Stimulated activated CD8-positive, alpha-beta memory T cell treated with anti-CD3 and anti-CD28 coated beads, Interleukin-12 subunit alpha, Interleukin-12 subunit beta, amount 100 ng/mL, for 1 hour (primary cell): ENCODE results near the gene PPP2R2D.
"Not testable (repeated sequence)": the region's sequence is repeated elsewhere in the genome, so short reads cannot be mapped to it uniquely, and the experiment has no call there.

Source experiments
- DNase-seq: peaks from one replicate; pipeline ENCODE4 v3.0.0-alpha.2; 2020; ENCODE audit warnings: low read depth

The PPP2R2D gene

DNA sequence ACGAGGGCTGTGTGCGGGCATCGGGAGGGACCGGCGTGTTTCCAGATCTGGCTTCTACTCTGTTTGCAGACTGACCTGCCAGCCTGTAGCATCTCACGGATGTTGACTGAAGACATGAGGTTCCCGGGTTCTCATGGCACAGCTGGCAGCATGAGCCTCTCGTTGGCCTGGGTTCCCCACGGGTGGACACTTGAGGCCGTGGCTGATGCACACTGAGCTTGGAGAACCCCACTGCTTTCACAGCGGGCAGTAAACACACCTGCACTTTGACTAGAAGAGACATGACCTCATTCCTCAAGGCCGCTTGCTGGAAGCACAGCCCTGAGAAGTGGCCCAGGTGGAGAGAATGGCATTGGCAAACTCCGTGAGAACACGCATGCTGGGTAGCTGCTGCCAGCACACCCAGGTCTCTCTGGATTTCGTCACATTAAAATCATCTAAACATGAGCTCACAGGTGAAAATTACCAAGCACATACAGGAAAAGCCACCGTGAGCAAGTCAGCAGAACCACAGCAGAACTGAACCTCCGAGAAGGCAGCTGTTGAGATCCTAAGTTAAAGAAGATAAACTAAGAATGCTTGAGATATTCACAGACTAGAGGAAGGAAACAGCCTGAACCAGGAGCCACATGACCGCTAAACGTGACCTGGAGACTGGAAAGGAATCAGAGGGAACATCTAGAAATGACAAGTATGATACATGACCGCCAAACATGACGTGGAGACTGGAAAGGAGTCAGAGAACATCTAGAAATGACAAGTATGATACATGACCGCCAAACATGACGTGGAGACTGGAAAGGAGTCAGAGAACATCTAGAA lies 48.4 kb downstream of the PPP2R2D start:
- DNase-seq, result no peak

DNA sequence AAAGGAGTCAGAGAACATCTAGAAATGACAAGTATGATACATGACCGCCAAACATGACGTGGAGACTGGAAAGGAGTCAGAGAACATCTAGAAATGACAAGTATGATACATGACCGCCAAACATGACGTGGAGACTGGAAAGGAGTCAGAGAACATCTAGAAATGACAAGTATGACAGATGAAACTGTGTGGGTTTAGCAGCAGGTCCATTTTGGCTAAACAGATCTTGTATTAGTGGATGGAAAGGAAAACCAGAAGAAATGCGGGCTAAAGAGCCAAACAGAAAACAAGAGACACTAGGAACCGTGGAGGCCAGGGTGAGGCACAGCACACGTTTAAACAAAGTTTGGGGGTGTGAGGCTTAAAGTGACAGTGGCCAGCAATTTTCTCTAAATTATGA lies 49.1 kb downstream of the PPP2R2D start:
- not testable (repeated sequence) for DNase-seq

DNA sequence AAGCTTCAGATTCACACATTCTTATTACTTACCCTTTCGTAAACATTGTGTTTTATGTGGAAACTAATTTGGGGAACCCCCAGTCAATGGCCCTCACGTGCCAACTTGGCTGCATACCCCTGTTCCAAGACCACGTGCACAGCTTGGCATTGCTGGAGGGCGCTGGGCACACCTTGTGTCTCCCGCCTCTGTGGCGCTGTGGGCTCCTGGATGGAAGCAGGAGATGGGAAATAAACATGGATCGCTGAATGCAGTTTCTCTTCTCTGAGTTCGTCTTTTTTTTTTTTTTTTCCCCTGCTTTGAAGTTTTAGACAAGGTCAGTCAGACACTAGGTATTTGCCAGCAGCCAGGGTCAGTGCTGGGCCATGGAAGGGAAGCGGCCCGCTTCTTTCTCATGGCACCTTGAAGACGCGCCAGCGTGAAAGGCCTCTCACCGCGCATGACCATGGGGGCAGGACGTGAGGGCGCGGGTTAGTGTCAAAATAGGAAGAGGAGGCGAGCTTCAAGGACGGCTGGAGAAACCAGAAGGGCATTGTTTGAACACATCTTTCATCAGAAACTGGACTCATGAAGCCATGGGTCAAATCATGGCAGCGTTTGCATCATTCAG lies 53.7 kb downstream of the PPP2R2D start:
- DNase-seq, result no peak

DNA sequence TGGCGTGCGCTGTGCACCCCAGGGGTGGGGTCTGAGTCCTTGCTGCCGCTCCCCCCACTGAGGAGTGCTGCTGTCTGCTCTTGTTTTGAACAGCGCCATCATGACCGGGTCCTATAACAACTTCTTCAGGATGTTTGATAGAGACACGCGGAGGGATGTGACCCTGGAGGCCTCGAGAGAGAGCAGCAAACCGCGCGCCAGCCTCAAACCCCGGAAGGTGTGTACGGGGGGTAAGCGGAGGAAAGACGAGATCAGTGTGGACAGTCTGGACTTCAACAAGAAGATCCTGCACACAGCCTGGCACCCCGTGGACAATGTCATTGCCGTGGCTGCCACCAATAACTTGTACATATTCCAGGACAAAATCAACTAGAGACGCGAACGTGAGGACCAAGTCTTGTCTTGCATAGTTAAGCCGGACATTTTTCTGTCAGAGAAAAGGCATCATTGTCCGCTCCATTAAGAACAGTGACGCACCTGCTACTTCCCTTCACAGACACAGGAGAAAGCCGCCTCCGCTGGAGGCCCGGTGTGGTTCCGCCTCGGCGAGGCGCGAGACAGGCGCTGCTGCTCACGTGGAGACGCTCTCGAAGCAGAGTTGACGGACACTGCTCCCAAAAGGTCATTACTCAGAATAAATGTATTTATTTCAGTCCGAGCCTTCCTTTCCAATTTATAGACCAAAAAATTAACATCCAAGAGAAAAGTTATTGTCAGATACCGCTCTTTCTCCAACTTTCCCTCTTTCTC lies 55.0 kb downstream of the PPP2R2D start:
- no peak for DNase-seq

DNA sequence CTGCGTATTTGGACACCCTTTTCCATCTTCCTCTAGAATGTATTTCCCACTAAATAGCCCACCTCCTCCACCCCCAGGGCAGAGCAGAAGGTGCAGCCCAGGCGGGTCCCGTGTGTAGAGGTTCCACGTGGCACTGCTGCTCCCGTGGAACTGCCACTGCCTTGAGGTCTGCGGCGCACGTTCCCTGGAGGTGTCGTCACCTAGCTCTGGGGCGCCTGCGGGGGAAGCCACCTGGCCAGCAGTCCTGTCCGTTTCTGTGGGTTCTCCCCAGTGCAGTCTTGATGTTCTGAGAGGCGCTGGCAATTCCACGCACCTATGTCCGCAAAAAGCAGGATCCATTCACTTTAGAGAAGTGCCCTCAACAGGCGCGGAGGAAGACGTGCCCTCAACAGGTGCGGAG lies 59.0 kb downstream of the PPP2R2D start:
- DNase-seq, result no peak

DNA sequence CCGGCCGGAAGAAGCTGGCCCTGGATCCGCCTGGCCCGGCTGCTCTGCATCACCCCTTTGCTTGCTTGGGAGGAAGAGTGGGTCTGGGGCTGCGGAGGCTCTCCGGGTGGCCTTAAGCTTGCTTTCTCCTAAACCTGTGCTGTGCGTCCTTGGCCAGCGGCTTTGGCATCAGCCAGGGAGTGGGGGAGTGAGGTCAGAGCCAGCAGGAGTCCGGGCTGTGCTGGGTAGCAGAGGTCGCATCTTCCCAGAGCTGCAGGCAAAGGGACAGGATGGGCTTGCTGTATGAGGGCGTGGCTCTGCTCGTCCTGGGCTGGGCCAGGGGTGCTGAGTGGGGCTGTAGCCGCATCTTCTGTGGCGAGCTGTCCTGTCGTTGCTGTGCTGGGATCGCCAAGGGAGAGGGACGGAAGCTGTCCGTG lies 59.8 kb downstream of the PPP2R2D start:
- no peak for DNase-seq

DNA sequence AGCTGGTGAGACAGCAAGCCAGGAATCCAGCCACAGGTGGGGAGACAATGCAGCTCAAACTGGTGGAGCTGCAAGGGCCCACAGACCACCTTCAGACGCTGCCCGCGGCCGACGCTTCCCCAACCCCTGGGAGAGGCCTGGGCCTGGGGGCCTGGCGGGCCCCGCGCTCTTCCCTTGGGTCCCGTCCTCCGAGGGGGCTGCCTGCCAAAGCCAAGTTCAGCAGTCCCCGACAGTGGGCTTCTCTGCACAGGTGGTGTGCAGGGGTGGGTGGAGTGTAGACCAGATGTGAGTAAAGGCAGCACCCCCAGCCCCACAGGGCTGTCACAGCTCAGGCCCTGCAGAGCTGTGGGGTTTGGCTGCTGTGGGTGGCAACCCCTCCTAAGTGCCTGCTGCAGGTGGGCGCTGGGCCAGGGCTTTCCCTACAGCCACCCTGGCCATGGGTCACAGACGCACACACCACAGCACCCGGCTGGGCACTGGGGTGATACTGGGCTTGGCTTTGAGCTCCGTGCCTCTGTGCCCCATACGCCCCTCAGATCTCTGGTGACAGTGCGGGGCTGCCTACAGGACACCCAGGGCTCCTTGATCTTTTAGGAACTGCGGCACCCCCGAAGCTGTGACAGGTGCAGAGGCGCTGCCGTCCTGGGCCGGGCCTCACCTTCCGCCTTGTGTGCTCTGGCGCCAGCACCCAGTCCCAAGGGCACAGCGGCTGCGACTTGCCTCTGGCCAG lies 60.4 kb downstream of the PPP2R2D start:
- DNase-seq, result no peak

DNA sequence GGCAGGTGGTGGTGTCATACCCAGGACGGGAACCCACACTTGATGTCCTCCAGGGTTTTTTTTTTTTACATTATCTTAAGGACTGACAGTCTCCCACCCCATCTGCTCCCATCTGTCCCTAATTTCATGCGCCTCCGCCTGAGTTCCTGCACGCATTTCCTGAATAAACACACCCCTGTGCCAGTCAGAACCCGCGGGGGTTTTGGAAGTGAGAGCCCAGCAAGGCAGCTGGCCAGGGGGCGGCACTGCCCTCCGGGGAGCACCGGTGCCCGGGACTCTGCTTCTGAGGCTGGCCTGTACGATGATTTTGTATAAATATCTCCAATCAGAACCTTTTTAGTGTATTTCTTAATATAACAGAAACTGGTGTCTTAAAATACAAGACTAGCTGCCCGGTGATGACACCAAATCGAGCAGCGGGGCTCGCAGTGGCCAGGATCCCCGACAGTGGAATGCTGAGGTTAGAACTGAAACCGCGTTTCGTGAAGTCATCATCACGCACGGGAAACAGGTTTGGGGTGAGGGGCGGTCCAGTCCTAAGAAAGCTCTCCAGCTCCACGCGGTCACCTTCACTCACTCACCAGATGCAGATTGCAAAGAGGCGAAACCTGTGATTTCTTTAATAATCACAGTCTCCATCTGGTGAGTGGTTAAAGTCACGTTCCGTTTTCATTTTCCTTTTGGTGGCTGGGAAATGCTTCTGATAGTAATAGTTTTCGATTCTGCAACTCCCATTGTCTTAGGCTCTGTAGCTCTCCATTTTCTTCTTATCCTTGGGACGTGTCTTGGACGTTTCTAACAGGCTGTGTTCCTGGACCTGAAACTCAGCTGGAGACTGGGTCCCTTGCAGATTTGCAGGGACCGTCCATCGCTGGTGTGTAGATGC lies 61.2 kb downstream of the PPP2R2D start:
- DNase-seq, result no peak

DNA sequence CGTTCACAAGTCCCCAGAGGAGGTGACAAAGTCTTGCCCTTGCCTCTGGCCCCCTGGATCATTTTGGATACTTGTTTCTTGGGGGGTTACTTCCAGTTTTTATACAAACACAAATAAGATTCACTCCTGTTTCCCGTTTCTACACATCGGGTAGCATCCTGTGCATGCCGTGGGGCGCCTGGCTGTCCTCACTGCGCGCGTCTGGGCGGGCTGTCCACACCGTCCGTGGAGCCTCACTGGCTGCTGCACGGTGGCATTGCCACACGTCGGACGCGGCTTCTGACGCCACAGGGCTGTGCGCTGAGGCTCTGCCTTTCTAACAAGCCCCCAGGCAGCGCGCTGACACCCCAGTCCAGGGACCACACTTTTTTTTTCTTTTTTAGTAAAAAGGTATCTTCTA lies 62.5 kb downstream of the PPP2R2D start:
- DNase-seq, result no peak

DNA sequence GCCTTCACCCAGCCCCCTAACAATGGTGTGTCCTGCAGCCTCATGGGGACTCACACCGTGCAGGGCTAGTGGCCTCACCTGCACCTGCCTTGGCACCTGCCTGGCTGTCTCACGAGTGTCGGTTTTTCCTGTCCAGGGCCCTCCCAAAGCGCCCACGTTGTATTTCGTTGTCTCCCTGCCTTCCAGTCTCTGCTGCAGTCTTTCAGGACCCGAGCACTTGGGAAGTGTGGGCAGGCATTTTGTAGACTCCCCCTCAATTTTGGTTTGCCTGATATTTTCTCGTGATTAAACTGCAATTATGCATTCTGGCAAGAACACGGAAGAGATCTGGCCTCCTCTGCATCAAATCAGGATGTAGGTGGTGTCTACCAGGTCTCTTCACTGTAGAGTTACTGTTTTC lies 63.0 kb downstream of the PPP2R2D start:
- DNase-seq, result no peak

DNA sequence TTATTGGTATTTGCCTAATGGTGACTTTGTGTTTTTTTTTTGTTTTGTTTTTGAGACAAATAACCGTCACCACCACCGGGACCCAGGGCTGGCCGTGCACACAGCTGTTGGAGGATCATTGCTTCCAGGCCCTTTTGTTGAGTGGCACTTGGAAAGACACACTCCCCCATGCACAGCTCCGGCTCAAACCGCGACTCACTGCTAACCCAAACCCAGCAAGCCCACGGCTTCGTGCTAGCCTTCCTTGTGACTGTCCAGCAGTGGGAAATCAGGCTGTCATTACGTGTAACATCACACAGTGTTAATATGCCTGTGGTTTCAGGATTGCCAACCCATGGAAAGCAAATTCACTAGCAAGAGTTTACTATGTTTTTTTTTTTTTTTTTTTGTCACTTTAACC lies 63.5 kb downstream of the PPP2R2D start:
- DNase-seq, result no peak

DNA sequence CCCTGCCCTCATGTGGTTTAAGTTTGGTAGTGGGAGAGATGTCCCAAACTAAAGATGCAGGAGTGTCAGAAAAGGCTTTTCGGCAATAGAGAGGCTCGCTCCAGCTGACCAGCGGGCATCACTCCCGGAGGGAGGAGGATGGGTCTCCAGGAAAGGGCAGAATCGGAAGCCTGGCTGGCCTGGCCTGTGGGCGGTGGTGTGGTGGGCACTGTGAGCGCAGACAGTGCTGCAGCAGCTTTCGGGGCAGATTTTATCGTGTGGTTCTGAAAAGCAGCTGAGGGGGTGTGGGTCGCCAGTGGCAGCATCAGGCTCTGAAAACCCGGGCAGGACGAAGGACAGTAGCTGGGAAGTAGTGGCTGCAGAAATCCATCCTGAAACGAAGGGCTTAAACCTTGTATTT lies 68.1 kb downstream of the PPP2R2D start:
- DNase-seq, result no peak

DNA sequence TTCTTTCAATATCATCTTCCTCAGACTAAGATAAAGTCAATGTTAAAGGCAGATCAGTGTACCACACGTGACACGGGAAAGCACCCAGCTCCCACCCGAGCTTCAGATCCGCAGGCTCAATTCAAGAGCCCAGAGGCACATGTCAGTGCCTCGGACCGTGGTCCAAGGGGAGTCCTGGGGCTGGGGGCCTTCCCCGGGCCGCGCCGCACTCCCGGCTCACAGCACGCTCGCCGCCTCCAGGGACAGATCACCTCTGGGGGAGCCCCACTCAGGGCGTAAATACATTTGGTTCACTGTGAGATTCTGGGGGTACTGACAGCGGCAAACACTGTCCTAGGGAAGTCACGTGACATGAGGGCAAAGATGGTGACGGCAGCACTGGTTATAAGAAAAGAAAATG lies 70.1 kb downstream of the PPP2R2D start:
- DNase-seq, result no peak

DNA sequence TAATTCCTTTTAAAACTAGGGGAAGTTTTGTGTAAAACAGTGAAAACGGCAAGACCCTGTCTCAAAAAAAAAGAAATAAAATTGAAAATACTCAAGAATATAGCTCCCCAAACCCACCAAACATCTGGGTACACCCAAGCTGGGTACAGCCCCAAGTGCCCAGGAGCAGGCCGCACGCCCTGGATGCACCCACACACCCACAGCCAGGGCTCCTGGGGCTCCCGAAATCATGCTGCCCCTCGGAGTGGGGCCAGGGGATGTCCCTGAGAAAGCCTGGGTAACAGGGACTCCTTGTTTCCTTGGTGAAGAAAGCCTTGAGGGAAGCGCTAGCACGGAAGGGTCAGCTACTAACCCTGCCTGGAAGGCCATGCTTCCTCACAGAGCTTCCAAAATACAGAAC lies 70.8 kb downstream of the PPP2R2D start:
- no peak for DNase-seq

DNA sequence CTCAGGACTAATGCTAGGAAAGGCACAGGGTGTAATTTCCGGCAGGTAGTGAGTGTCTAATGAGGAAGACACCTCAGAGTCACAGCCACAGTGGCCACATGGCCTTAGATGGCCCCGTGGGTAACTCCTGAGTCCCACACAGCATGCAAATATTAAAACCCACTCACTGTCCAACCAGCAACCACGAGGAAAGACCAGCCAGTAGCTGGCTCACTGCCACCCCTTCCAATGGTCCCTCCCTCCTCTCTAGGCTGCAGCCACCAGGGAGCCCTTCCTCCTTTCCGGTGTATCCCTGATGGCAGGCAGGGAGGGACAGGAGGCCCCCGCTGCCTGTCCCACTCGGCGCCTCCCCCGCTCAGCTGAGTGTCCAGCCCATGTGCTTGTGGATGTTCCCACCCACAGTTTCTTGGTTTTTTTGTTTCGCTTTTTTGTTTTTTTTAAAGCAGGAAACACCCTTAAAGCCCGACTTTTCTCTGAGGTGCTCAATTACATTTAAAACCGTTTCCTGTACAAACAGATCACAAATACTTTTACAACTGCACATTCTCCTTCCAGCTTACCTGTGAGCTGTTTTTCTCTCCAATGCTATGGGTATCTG lies 71.8 kb downstream of the PPP2R2D start:
- DNase-seq, result no peak

DNA sequence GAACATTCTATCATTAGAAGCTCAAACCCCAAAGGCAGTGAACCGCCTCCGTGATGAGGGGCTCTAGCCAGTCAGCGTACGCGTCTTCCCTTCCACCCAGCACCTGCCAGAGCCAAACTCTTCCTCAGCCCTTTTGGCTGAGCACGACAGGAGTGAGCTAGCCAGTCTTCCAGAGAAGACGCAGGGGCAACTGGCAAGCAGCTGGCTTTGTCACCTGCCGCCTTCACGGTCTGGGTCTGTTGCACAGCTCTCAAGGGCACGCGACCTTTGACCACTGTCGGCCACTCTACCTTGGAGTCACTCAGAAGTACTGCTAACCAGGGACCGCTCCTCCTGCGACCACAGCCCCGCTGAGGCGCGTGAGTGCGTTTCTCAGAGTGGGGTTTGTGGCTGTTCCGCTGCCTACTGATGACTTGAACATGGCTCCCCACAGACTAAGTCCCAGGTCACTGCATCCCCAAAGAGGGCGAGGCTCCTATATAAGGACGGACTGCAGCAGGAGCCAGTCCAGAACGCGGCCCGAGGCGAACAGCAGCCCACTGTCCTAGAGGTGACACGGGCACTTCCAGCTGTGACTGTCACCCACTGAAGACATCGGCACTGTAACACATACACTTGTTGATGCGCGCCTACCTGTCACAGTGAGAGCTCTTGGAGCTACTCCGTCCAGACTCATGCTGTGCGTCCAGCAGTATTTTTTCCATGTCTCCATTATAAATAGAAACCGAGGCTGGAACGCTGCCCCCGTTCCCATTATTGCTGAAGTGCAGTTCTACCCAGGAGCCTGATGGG lies 72.5 kb downstream of the PPP2R2D start:
- DNase-seq, result no peak

DNA sequence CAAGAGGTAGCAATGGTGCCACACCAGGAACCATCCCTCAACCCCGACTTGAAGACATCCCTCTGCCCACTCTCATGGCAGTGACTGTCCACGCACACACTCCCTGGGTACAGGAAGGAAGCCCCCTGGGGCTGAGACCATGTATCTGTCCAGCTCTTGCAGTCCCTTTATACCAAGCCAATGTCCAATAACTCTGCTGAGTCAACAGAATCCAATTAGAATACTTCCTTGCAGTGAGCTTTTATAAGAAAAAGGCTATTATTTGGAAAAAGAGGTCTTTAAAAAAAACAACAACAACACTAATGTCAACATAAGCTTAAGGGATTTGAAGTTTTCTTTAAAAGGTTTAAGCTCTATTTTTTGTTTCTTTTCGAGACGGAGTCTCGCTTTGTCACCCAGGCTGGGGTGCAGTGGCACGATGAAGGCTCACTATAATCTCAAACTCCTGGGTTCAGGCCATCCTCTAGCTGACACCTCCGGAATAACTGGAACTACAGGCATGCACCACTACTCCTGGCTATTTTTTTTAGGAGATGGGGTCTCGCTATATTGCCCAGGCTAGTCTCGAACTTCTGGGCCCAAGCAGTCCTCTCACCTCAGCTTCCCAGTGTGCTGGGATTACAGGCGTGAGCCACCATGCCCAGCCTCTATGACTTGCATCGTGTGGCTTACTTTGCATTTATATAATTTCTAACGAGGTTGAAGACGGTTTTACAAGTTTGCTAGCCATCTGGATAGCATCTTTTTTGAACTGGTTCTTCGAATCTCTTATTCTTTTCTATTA lies 73.4 kb downstream of the PPP2R2D start:
- no peak for DNase-seq

DNA sequence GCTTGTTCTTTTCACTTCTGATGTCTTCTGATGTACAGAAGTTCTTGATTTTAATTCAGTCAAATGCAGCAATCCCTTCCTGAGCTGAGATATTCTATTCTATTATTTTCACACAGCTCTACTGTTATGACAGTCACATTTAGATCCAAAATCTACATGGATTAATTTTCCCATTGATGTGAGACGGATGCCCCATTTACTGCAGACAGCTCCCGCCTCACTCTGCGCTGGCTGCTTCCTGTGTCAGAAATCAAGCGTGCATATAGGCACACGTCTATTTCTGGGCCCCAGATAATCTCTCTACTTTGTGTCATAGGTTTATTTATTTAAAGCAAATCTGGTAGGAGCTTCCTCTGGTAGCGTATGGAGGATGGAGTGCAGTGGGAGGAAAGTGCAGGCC lies 74.2 kb downstream of the PPP2R2D start:
- no peak for DNase-seq

DNA sequence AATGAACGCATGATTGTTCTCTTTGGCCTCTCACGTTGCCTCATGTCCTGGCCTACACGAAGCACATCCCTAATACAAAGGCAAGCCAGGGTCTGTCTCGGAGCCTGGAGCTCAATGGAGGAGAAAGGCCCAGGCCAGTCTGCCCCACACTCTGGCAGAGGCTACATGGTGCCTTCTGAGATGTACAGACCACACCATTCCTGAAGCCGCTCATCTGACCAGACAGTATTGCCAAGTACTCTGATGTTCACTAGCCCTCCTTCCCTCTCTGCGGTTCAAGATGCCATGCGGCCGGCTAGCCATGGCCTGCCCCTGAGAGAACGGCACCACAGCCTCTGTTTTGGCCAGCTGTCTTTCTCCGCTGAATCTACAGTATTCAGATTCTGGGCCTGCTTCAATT lies 75.0 kb downstream of the PPP2R2D start:
- DNase-seq, result no peak
